Thyroid gland (tissue), 4 donors: ENCODE results near the gene C13orf46.

Source experiments
- POLR2A ChIP-seq, 2 donors: fragments of 450-650 bp; IDR thresholded peaks; one replicate each; pipeline ENCODE4 v1.6.1; 2017; ENCODE audit warnings: antibody characterized with exemption in 2 of 2, mild to moderate bottlenecking in 2 of 2, moderate library complexity in 1 of 2
- TF ChIP-seq, protein P1 (sequence below), 6 experiments: fragments of 200-600 bp in 3 of 6; fragments of 450-650 bp in 3 of 6; sonication (generic) in 3 of 6; IDR thresholded peaks; one replicate each; pipeline ENCODE4 v1.5.1; 2016 to 2019; ENCODE audit warnings: antibody characterized with exemption in 6 of 6, mild to moderate bottlenecking in 2 of 6, inconsistent platforms in 1 of 6, moderate library complexity in 1 of 6

DNA sequence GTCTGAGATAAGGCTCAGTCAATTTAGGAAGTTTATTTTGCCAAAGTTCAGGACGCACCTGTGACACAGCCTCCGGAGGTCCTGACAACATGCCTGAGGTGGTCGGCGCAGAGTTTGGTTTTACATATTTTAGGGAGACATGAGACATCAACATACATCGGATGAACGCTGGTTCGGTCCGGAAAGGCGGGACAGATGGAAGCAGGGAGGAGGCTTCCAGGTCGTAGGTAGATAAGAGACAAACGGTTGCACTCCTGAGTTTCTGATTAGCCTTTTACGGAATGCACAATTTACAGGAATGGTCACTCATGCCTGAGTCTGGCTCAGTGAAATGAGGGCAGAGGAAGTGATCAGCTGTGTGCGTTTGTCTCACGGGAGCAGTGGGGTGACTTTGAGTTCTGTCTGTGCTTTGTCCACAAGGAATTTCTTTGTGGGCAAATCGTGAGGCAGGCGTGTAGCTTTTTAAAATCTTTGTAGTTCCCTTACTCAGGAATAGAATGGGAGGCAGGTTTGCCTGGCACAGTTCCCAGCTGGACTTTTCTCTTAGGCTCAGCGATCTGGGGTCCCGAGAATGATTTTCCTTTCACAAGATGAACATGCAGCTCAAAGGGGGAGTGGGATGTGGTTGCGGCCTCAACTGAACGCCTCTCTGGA lies 36.2 kb downstream of the C13orf46 start:
- TF ChIP-seq, protein P1, sequence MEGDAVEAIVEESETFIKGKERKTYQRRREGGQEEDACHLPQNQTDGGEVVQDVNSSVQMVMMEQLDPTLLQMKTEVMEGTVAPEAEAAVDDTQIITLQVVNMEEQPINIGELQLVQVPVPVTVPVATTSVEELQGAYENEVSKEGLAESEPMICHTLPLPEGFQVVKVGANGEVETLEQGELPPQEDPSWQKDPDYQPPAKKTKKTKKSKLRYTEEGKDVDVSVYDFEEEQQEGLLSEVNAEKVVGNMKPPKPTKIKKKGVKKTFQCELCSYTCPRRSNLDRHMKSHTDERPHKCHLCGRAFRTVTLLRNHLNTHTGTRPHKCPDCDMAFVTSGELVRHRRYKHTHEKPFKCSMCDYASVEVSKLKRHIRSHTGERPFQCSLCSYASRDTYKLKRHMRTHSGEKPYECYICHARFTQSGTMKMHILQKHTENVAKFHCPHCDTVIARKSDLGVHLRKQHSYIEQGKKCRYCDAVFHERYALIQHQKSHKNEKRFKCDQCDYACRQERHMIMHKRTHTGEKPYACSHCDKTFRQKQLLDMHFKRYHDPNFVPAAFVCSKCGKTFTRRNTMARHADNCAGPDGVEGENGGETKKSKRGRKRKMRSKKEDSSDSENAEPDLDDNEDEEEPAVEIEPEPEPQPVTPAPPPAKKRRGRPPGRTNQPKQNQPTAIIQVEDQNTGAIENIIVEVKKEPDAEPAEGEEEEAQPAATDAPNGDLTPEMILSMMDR (IDR thresholded peaks at IDR 0.05) = no peak
- no peak for TF ChIP-seq POLR2A (IDR thresholded peaks at IDR 0.05)
